Brain microvascular endothelial cell (primary cell): ENCODE results near the gene SF3B1.
"Not testable (repeated sequence)": the region's sequence is repeated elsewhere in the genome, so short reads cannot be mapped to it uniquely, and the experiment has no call there.

Source experiments
- DNase-seq: peaks from one replicate; pipeline ENCODE4 v3.0.0-alpha.2; 2020
- H3K27ac ChIP-seq: fragments of 250-450 bp; sonication (Bioruptor Pico); 2 replicates; pipeline ENCODE4 v1.5.1; 2020; ENCODE audit warnings: mild to moderate bottlenecking, moderate library complexity
- H3K27me3 ChIP-seq: fragments of 250-450 bp; sonication (Bioruptor Pico); replicated peaks from 2 replicates; pipeline ENCODE4 v1.5.1; 2020; ENCODE audit warnings: mild to moderate bottlenecking
- H3K36me3 ChIP-seq: fragments of 250-450 bp; sonication (Bioruptor Pico); replicated peaks from 2 replicates; pipeline ENCODE4 v1.5.1; 2020; ENCODE audit warnings: mild to moderate bottlenecking
- H3K4me3 ChIP-seq: 2 replicates; pipeline ENCODE4 v1.5.1; 2011; ENCODE audit warnings: low read depth, mild to moderate bottlenecking, control low read depth, low read length, moderate library complexity
- CTCF ChIP-seq: IDR thresholded peaks from 2 replicates; pipeline ENCODE4 v1.5.1; 2011; ENCODE audit warnings: low read depth, mild to moderate bottlenecking, moderate library complexity, low read length, control low read depth, inconsistent platforms; ENCODE audit errors: missing control alignments
- in situ Hi-C: cut with HindIII; loops from 2 replicates; pipeline ENCODE4 v1.10.0; 2017; ENCODE audit warnings: low sequenced_read_pairs, low pct_ligation_motif_present

The SF3B1 gene

GRCh38 chr2:197378494-197379307 lies 56.1 kb downstream of the SF3B1 start:
- peak; percentile 24 for DNase-seq
- in situ Hi-C loops = no loop called here

GRCh38 chr2:197378086-197378485 lies 56.7 kb downstream of the SF3B1 start:
- no peak for DNase-seq
- no peak for TF ChIP-seq CTCF
- in situ Hi-C loops = no loop called here
- H3K27ac ChIP-seq = no peak overlapping the region
- H3K27me3 ChIP-seq = no peaks in the 10 kb centered on the region
- H3K36me3 ChIP-seq = no peaks in the 10 kb centered on the region
- H3K4me3 ChIP-seq = no peak overlapping the region

More at GRCh38 chr2:197378494-197379307, 56.1 kb downstream of the SF3B1 start:
- H3K4me3 ChIP-seq = peak overlapping the region; percentile 13
- peak; percentile 83 for TF ChIP-seq CTCF
- H3K27ac ChIP-seq = peak overlapping the region; percentile 30
- H3K36me3 ChIP-seq = no peaks in the 10 kb centered on the region
- no peaks in the 10 kb centered on the region for H3K27me3 ChIP-seq

- in situ Hi-C loops = no loop called here
- no peaks in the 10 kb centered on the region for H3K36me3 ChIP-seq
- DNase-seq = no peak
Observed at GRCh38 chr2:197377670-197378069, 57.2 kb downstream of the SF3B1 start.

GRCh38 chr2:197372592-197372991 lies 62.2 kb downstream of the SF3B1 start:
- no peak overlapping the region for H3K4me3 ChIP-seq
- H3K36me3 ChIP-seq = no peaks in the 10 kb centered on the region
- no peak overlapping the region for H3K27ac ChIP-seq
- in situ Hi-C loops = no loop called here
- no peaks in the 10 kb centered on the region for H3K27me3 ChIP-seq
- no peak for DNase-seq
- TF ChIP-seq CTCF = no peak

More at GRCh38 chr2:197377670-197378069, 57.2 kb downstream of the SF3B1 start:
- TF ChIP-seq CTCF = no peak
- H3K4me3 ChIP-seq = no peak overlapping the region
- H3K27me3 ChIP-seq = no peaks in the 10 kb centered on the region
- H3K27ac ChIP-seq = no peak overlapping the region

- H3K4me3 ChIP-seq, DNase-seq, H3K36me3 ChIP-seq, in situ Hi-C loops, H3K27me3 ChIP-seq, H3K27ac ChIP-seq: not testable (repeated sequence)
Observed at GRCh38 chr2:197370664-197371063, 64.2 kb downstream of the SF3B1 start.

- H3K27me3 ChIP-seq = no peaks in the 10 kb centered on the region
- no peak overlapping the region for H3K4me3 ChIP-seq
- no peak for DNase-seq
- in situ Hi-C loops = no loop called here
- no peak overlapping the region for H3K27ac ChIP-seq
- no peak for TF ChIP-seq CTCF
- H3K36me3 ChIP-seq = no peaks in the 10 kb centered on the region
Observed at GRCh38 chr2:197369933-197370320, 64.9 kb downstream of the SF3B1 start.
